Suppressor macrophage (primary cell): ENCODE data around the gene CDK16.
A peak's percentile ranks its signal among the peaks of the same experiment; 100 is the strongest.

ENCODE experiments used
- DNase-seq, 4 experiments: peaks; one replicate each; pipeline ENCODE4 v3.0.0-alpha.2; 2020 to 2022

Gene CDK16

DNA sequence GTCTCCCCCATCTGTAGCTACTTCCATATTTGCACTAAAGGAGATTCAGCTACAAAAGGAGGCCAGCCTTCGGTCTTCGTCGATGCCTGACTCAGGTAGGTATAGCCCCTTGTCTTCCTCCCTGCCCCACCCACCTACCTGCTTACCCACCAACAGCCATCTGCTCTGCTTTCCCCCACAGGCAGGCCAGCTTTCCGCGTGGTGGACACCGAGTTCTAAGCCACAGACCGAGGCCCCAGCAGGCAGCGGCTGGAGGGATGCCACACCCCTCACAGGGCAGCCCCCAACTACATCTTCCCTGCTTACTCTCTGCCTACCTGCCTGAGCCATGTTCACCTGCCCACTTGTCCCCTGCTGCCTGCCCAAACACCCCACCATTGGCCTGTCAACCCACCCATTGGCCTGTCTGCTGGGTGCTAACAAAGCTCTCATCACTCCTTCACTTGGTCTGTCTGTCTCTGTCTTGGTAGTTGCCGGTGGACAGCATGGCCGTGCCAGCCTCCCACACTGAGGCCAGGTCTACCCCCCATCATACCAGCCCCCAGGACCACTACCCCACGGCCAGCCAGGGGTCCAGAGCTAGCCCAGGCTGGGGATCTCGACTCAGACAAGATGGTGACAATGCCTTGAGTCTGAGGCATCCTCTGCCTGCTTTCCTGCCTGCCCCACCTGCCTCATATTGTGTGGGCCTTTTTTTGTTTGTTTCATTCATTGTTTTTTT, 10.2 kb downstream of the CDK16 start:
- no peak for DNase-seq

DNA sequence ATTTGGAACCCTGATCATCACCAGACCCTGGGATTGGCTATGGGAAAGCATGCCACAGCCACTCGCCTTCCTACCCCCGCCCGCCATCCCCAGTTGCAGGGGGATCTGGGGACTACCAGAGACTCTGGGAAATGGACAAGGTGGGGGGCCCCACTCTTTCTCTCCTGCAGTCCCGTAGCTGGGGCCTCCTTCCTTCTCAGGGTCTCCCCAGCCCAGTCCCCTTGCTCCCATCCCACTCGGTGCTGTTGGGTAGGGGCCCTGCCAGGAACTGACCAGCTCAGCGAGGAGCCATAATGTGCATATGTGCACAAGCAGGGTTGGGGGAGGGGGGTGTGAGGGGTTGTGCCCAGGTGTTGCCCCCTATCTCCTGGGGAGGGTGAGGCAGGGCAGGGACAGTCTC, 10.9 kb downstream of the CDK16 start:
- DNase-seq, result no peak

DNA sequence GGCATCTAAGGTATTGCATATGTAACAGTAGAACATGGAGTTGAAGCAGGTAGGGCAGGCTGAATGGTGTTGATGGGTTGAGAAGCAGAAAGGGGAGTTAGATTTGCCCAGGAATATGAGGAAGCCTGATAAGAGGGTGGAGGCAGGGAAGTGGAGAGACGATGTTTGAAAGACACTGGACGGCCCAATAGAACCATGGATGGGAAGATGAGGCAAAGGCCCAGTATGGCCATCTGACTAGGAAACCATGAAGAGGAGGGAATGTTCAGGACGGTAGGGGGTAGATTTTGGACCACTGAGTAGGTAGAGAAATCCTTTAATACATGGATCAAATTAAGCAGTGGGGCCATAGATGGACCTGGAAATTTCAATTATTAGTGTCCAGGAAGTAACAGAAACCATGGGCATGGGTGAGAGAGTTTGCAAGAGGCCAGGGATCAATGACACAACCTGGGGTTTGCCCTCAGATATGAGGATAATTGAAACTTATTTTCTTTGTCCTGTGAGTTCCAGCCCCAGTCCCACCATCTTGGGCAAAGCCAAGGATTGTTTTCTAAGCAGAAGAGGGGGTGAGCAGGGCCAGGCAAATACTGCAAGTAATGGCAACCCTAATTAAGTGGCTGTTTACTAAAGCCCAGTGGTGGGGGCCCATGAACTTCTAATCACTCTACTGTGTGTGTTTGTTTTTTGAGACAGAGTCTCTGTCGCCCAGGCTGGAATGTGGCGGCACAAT, 11.8 kb downstream of the CDK16 start:
- DNase-seq, result no peak

DNA sequence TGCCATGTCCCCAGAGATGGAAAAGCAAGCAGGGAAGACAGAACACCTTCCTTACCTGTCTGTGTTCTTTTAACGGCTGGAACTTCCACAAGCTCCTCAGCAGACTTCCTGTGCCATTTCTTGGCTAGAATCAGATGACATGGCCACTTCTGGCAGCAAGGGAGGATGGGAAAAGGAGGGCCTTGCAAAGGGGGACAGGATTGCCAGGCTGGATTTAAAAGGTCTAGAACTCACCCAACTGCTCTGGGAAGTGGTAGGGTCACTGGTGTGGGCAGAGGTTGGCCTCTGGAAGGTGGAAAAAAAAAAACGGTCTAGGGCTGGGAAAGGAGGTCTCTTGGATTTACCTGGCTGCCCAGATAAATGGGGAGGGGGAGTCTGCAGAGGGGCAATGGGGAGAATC, 12.7 kb downstream of the CDK16 start:
- DNase-seq, result no peak

DNA sequence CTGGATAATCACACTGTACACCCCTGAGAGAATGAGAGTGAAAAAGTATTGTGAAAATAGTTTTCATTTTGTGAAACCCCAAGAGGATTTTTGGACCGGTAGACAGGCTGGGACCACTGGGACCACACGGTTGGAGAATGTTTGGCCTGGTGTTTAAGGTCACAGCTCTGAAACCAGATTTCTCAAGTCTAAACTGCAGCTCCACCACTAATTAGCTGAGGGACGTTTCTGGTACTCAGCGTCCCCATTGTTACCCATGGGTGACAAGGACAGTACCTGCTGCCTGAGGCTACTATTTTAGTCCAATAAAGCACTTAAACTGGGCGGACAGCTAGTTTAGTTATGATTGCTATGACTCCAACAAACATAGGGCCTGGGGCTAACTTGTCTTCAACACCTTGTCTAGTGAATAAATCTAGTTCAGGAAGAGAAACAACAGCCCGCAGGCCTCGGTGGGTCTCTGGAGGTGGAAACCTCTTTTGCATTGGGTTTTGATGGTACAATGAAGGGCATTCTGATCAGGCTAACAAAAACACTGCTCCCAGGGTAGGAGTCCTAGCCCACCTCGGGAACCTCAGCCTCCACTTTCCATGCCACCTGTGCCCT, 13.8 kb downstream of the CDK16 start:
- DNase-seq, result peak in 1 of 4 experiments; percentile 7

DNA sequence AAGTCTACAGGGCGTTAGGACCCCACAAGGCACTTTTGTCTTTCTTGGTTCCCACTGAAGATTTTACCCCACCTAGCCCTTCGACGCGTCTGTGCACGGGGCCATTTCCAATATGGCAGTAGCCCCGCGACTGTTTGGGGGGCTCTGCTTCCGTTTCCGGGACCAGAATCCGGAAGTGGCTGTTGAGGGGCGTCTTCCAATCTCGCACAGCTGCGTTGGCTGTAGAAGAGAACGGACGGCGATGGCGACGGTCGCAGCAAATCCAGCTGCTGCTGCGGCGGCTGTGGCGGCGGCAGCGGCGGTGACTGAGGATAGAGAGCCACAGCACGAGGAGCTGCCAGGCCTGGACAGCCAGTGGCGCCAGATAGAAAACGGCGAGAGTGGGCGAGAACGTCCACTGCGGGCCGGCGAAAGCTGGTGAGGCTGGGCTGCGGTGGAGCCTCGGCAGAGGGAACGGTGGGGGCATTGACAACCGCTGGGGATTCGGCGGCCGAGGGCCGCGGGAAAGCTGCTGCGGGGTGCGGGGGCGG, 14.4 kb downstream of the CDK16 start, which contains the start of gene USP11:
TSS of gene USP11 (plus strand) at position 207 of the 530 bp plus-strand sequence. CDS start at position 242, 35 bp downstream.
- DNase-seq, result peak; percentile 33 to 54 (median 48)

DNA sequence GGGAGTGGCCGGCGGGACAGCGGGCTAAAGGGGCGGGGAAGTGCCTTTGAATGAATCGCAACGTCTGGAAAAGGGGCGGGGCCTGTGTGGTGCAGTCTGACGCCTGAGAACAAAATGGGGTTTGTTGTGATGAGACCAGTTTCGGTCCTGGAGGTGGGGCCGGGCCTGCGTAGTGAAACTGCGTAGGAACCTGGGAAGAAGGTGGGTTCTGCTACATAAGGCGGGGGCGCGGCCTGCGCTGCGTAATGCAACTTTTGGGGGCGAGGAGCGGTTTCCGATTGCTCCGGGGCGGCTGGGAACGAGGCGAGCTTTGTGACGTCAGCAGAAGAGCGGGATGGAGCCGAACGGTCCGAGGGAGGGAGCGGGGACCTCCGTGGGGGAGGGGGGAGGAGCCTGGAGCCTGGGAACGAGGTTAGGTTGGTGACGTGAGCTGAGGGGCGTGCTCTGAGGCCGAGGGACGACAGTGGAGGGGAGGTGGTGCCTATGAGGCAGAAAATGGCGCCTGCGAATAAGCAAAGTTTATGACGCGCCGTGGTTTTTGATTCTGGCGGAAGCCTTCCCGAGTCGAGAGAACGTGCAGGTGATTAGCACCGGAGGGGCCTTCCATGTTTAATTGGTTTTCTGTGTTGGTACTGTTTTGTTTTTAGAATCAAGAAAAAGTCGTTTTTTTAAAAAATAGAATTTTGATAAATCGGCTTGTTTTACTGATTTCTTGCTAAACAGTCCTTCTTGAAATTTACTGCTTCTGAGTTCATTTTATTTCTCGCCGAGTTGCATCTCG, 15.0 kb downstream of the CDK16 start:
- peak; percentile 94 to 96 (median 95) for DNase-seq

DNA sequence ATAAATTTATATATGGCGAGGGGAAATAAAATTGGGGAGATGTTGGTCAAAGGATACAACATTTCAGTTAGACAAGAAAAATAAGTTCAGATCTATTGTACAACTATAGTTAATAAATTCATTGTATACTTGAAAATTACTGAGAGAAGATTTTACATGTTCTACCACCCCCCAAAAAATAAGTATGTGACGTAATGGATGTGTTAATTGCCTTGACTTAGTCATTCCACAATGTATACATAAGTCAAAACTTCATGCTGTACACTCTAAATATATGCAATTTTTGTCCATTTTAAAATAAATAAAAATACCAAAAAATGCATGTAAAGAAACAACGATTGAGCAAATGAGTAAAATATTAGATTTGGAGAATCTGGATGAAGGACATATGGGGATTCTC, 16.1 kb downstream of the CDK16 start:
- DNase-seq, result peak in 1 of 4 experiments; percentile 4

DNA sequence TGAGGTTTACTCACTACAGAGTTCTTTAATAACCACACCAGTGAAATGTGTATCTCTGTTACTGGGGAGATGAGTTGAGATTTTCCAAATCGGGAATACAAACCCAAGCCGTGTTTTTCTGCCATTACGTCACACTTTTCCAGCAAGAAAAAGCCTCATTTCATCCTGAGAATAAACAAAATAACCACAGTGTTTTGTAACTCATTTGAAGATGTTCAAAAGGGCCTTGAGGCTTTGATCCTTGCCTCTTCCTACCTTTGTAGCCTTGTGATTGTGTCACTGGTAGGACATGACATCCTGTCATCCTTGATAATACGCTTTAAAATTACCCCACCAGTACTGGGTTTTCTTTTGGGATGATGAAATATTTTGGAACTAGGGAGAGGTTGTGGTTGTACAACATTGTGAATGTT, 17.2 kb downstream of the CDK16 start:
- DNase-seq, result no peak

DNA sequence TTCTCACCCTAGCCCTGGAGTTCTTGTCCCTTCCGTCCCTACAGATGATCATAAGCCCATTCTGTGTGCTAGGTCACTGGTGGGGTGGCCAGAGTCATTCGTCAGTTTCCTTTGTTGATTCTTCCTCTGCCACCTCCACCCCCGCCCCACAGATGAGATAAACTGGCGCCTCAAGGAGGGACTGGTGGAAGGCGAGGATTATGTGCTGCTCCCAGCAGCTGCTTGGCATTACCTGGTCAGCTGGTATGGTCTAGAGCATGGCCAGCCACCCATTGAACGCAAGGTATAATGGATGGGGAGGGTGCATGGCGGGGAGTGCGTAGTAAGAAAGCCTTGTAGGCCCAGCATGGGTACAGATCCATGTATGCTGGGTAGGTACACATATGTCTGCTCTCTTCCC, 20.7 kb downstream of the CDK16 start:
- DNase-seq, result no peak

DNA sequence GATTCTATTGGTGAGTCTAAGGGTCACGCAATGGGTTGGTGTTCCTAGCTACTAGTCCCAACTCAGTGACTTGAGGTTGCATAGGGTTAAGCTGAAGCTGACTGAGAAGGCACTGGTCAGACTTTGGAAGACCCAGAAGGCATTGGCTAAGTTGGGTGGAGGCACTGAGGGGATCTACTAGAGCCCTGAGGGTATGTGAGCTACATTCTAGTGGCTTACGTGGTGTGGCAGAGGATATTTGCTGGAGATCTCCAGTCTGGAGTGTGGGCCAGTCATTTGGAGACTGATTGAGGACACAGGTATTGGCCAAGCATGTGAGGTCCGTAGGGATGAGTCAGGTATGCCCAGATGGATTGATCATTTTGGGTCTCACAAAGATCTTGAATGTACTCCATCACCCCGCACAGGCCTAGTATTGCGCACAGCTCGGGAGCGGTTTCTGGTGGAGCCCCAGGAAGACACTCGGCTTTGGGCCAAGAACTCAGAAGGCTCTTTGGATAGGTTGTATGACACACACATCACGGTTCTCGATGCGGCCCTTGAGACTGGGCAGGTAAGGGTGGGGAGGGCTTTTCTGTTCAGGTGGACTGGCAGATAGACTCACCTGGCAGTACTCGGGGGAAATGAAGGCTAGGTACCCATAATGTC, 21.5 kb downstream of the CDK16 start:
- no peak for DNase-seq

DNA sequence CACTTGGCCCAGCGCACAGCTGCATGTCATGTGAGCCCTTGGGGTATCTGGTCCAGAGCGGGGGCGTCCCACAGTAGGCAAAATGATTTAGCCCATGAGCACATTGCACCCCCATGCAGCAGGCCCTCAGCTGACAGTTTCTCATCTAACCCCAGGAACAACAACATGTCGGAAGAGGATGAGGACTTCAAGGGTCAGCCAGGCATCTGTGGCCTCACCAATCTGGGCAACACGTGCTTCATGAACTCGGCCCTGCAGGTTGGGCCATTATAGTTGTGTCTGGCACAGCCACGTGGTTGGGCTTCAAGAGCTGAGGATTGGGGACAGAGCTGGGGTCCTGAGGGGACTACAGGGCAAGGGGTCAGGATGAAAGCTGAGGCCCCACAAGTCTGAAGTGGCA, 22.1 kb downstream of the CDK16 start:
- no peak for DNase-seq

DNA sequence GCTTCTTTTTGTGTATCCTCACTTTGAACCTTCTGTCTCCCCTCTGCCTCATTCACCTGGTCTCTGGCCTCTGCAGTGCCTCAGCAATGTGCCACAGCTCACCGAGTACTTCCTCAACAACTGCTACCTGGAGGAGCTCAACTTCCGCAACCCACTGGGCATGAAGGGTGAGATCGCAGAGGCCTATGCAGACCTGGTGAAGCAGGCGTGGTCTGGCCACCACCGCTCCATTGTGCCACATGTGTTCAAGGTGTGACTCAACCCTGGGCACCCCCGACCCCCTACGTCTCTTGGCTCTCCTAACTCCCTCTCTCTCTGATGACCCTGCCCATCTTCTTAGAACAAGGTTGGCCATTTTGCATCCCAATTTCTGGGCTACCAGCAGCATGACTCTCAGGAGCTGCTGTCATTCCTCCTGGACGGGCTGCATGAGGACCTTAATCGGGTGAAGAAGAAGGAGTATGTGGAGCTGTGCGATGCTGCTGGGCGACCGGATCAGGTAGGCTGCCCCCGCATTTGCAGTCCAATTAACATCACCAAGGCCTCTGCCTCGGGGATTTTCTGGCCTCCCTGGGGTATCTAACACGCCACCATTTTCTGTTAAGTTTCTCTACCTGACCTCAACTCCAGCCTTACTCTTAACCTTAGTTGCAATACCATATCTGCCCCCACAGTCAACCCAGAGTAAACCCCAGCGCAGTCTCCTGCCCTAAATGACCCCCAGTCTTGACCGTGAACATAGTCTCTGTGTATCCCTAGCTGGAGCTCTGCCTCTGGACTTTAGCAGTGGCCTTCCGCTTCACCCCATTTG, 22.9 kb downstream of the CDK16 start:
- no peak for DNase-seq

DNA sequence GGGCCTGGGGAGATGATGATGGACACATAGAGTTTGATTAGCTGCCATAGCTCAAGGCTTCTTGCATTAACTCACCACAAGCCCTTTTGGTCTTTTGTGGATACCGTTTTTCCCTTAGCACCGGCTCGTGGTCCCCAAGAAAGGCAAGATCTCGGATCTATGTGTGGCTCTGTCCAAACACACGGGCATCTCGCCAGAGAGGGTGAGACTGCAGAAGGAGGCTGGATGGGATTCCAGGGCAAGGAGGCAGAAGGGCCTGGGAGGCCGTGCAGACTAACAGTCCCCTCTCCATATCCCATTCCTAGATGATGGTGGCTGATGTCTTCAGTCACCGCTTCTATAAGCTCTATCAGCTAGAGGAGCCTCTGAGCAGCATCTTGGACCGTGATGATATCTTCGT, 23.8 kb downstream of the CDK16 start:
- DNase-seq, result no peak

DNA sequence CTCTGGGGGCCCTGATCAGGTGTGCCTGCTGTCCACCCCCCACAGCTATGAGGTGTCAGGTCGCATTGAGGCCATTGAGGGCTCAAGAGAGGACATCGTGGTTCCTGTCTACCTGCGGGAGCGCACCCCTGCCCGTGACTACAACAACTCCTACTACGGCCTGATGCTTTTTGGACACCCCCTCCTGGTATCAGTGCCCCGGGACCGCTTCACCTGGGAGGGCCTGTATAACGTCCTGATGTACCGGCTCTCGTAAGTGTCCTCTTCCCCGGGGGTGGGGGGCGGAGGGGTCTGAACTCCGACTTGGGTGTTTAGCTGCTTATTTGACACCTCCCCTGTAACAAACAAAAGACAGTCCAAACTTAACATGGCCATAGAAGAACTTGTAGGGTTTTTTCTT, 24.9 kb downstream of the CDK16 start:
- no peak for DNase-seq

DNA sequence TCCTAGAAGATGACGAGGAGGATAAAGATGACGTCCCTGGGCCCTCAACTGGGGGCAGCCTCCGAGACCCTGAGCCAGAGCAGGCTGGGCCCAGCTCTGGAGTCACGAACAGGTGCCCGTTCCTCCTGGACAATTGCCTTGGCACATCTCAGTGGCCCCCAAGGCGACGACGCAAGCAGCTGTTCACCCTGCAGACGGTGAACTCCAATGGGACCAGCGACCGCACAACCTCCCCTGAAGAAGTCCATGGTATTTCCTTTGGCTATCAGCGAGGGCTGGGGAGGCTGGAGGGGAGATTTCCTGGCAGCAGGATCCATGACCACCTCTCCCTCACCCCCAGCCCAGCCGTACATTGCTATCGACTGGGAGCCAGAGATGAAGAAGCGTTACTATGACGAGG, 26.2 kb downstream of the CDK16 start:
- DNase-seq, result no peak

DNA sequence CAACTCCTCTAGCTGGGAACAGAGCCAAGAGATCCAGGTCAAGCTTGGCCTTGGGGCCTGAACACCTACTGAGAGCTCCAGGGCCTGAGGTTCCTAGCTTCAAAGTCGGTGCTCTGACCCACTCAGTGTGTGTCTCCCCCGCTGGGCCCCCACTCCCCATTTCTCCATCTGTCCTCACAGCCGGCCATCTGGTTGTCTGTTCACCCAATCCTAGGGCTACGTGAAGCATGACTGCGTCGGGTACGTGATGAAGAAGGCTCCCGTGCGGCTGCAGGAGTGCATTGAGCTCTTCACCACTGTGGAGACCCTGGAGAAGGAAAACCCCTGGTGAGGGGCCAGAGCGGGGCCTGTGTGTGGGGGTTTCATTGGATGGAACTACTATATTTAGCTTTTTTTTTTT, 26.7 kb downstream of the CDK16 start:
- DNase-seq, result no peak

DNA sequence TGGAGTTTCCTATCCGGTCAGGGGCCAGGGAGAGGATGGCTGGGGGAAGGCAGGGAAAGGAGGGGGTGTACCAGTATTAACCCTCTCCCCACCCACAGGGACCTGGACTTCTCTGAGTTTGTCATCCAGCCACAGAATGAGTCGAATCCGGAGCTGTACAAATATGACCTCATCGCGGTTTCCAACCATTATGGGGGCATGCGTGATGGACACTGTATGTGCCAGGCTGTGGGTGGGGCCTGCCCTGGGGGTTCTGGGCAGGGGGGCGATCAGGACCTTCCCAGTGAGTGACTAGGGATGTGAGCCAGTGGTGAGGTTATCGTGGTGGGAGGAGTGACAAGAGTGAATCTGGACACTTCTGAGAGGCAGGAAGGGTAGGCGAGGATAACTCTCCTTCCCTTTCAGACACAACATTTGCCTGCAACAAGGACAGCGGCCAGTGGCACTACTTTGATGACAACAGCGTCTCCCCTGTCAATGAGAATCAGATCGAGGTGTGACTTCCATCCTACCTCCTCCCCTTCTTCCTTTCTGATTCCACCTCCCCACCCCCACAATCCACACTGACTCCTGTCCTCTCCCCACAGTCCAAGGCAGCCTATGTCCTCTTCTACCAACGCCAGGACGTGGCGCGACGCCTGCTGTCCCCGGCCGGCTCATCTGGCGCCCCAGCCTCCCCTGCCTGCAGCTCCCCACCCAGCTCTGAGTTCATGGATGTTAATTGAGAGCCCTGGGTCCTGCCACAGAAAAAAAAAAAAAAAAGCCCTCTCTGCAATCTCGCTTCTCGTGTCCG, 28.9 kb downstream of the CDK16 start:
- DNase-seq, result peak in 1 of 4 experiments; percentile 19

DNA sequence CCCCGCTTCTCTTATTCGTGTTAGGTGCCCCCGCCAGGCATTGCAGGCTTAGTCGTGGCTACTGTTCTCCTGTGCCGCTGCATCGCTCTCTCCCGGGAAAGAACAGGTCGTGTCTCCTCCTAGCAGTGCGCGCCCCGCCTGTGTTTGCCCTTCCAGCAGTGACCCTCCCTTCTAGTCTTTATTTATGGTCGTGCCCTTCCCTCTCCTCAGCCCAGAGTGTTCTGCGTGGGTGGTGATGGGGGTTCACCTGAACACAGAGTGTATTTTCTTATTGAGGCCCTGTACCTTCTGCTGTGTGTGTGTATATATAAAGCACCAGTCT, 29.5 kb downstream of the CDK16 start:
- no peak for DNase-seq

DNA sequence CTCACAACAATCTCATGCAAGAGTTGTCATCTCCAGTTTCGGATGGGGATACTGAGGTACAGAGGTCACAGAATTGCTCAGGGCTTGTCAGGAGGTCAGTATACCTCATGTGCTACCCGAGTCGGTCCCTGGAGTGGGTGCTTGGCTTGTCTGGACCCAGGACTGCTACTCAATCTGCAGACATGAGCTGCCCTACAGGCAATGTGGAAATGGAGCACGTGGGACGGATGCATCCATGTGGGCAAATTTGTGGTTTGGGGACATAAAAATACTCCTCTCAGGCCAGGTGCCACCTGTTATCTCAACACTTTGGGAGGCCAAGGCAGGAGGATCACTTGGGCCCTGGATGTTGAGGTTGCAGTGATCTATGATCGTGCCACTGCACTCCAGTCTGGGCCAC, 30.1 kb downstream of the CDK16 start:
- DNase-seq, result no peak

DNA sequence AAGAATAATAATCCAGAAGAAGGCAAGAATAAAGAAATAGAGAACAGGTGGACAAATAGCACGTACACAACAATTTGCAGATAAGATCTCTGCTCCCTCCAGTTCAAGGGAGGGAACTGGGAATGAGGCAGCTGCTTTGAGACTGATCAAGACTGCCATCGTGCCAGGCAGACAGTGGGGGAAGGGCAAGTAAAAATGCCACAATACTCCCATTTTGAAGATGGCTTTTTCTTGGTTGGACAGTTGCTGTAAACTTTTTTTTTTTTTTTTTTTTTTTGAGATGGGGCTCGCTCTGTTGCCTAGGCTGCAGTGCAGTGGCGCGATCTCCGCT, 31.5 kb downstream of the CDK16 start:
- DNase-seq, result no peak
